Inferior parietal cortex (tissue), 1 donor: ENCODE data around the gene NPTX1.

Experiments used
- DNase-seq: peaks from one replicate; pipeline ENCODE4 v3.0.0-alpha.2; 2016; ENCODE audit errors: extremely low spot score

Gene NPTX1

DNA sequence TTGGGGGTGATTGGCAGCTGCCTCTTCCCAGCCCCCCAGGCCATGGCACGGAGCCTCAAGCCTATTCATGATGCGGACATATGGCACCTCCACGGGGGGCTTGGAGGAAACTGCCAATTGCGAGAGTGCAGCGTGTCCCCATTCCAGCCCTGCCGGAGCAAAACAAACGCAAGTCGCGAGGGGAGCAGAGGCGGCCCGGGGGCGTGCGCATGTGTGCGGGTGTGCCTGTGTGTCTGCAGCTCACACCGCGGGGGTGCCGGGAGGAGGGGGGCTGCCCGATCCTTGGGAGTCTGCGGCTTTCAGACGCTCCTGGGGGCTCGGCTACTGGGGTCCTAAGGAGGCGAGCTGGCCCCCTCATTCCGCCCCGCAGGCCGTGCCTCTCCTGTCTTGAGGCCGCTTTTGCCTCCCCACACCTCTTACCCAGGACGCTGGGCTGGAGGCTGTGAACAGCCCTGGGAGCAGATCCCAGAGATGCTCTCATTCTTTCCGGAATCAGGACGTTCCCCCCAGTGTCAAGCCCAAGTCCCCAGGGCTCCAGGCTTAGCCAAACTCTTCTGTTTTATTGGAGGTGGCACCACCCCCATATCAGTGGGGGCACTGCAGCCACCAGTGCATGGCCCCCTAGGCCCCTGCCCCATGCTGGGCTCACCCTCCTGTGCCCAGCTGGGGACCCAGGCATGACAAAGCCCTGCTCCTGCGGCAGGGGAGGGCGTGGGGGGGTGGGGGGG is 32.3 kb downstream of the NPTX1 start:
- no peak for DNase-seq

DNA sequence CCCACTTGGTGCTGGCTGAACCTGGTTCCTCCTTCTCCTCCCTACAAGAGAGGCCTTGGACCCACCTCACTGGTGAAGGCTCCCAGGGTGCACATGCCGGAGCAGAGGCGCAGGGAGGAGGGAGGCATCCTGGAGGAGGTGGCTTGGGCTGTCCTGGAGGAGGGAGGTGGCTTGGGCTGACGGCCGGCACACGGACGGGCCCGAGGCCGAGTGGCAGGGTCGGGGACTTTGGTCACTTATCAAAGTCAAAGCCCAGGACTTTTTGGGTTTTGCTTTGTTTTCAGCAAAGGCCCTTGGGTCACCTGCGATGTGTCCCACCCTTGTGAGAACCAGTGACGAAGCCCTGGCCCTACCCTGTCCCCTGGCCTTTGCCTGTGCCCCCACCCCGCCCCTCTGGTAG is 32.9 kb downstream of the NPTX1 start:
- DNase-seq, result no peak

DNA sequence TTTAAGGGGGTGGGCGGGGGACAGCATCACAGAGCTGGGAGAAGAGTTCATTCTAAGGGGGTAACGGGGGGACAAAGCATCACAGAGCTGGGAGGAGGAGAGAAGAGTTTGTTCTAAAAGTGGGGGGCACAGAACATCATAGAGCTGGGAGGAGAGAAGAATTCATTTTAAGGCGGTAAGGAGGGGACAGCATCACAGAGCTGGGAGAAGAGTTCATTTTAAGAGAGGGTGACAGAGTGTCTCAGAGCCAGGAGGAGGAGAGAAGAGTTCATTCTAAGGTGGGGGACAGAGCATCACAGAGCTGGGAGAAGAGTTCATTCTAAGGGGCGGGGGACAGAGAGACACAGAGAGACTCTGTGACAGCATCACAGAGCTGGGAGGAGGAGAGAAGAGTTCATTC is 33.6 kb downstream of the NPTX1 start:
- no peak for DNase-seq

DNA sequence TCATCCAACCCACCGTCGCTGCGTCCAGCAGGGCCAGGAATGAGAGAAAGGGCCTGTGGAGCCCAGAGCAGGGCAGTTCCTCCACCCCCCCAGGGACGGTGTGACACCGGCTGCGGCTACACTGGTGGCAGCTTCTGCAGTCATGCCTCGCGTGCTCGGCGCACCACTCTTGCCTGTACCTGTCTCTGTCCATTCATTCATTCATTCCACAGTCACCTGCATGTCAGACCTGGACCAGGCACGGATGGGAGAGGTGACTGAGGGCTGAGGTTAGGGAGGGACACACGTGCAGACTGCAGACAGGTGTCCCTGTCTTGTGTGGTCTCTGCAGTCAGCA is 34.1 kb downstream of the NPTX1 start:
- DNase-seq, result no peak

DNA sequence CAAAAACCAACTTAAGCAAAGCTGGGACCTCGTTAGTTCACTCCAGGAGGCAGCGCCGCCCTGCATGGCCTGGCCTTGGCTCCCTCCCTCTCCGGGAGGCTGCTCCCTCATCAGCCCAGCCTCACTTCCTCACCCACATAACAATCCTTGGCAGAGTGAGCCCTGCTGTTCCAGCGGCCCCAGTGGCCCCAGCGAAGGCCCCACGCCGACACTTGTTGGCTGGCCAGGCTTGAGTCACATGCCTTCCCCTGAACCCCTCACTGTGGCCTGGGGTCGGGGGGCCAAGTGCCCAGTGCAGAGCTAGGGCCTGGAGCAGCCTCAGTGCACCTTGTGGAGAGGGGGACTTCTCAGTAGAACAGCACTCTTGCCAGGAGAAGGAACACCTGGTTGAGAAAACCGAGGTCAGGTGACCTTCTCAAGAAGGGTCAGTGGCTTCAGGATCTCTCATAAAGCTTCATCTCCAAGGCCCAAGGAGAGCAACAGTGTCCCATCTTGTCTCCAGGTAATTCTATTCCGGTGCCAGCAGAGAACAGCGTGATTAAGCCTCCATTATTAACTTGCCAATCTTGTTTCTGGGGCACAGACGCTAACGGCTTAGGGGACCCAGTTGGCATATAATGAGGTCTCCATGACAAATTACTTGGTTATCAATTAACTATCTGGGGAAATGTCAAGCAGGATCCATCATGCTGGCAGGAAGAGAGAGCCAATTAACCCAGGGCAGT is 34.6 kb downstream of the NPTX1 start:
- no peak for DNase-seq

DNA sequence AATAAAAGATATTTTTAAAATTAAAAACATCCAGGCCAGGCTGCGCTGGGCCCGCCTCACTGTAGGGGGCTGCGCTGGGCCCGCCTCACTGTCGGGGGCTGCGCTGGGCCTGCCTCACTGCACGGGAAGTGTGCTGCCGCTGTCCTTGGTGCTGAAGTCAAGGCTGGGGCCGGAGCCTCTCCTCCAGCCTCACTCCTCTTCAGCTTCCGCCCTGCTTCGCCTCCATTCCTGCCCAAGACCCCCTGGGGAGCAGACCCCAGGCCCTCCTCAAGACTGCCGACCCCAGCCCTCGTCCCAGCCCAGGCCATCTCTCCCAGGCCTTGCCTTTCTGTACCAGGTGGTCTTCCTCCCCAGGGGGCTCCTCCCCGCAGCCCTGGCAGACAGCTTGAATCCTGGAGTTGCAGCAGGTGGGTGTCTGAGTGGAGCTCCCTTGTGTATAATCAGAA is 35.3 kb downstream of the NPTX1 start:
- no peak for DNase-seq

DNA sequence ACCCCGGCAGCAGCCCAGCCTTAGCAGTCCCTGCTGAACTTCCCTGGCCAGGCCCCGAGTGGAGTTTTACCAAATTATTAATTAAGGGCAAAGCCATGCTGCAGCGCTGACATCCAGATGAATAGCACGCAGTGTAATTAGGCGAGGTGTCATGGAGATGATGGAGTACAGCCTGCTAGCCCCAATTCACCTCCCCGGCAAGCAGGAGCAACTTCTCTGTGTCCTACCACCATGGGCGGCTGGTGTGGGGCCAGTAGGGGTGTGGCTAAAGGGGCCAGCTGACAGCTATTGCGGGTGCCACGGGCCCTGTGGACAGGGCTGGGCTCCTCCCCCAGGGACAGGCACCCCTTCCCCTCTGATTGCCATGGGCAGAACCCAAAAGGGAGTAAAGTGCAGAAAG is 36.9 kb downstream of the NPTX1 start:
- DNase-seq, result no peak

DNA sequence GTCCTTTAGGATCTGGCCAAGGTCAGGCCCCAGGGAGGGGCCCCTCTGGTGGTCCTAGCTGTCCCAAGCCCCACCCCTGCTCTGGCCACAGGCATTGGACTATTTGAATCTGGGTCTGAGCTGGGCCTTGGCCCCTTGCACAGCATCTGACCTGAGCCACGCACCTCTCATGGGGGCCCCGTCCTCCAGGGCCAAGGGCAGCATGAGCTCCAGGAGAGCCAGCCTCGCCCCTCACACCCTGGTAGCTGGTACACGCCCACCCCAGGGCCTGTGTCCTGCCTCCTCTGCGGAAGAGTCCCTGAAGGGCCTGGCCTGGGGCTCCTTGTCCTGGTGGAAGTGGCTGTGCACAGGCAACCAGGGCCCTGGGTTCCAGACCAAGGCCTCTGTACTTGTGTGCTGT is 37.6 kb downstream of the NPTX1 start:
- DNase-seq, result no peak

DNA sequence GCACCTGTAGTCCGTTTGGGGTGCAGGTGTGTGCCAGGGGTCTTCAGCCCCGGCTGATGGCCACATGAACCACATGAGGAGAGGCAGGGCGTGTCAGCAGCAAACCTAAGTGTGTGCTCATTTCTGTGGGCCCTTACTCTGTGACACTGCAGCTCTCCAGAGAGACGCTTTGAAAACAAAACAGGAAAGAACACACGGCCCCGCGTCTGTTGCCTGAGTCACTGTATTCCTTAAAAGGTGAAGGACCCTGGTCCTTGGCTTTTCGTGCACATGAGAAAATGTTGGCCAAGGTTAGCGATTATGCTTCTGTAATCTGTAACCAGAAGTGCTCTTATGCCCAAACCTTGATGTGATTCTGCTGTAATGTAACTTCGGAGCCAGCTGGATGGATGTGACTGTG is 38.9 kb downstream of the NPTX1 start:
- no peak for DNase-seq

DNA sequence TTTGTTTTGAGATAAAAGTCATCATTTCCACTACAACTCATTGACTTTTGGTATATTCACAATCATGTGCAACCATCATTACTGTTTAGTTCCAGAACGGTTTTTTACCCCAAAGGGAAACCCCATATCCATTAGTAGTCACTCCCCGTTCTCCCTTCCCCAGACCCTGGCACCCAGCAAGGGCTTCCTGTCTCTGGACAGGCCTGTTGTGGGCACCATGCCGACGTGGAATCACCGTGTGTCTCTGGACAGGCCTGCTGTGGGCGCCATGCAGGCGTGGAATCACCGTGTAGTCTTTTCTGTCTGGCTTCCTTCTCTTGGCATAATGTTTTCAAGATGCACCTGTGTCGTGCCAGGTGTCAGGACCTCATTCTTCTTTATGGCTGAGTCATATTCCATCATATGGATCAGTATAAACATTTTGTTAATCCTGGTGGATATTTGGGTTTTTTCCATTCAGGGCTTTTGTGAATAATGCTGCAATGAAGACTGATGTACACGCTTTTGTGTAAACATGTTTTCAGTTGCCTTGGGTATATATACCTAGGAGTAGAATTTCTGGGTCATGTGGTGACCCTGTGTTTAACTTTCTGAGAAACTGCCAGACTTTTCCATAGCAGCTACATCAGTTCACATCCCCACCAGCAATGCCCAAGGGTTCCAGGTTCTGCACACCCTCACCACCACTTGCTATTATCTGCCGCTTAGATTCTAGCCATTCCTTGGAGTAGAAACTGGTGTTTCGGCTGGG is 42.3 kb downstream of the NPTX1 start:
- DNase-seq, result no peak

DNA sequence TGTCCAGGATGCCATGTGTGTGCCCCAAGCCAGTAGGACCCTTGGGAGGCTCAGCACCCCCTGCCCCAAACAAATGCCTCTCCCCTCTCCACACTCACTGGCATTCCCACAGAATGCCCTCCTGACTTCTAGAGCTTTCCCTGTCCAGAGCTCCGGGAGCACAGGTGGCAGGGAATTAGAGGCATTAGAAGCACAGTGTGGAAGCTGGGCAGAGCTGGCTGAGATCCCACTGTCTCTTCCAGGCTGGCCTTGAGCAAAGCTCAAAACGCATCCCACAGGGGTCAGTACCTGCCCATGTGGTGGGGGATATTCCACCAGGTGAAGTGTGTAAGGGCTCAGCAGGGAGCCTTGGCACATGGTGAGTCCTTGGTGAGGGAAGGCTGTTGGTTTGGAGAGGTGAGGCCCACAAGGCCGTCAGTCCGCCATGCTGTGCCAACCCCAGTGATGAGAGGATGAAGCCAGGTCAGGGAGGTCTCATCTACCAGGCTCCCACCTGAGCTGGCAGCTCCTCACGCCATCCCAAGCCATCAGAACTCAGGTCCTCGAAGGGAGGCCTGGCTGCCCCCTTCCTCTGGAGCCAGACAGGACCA is 43.4 kb downstream of the NPTX1 start:
- no peak for DNase-seq

DNA sequence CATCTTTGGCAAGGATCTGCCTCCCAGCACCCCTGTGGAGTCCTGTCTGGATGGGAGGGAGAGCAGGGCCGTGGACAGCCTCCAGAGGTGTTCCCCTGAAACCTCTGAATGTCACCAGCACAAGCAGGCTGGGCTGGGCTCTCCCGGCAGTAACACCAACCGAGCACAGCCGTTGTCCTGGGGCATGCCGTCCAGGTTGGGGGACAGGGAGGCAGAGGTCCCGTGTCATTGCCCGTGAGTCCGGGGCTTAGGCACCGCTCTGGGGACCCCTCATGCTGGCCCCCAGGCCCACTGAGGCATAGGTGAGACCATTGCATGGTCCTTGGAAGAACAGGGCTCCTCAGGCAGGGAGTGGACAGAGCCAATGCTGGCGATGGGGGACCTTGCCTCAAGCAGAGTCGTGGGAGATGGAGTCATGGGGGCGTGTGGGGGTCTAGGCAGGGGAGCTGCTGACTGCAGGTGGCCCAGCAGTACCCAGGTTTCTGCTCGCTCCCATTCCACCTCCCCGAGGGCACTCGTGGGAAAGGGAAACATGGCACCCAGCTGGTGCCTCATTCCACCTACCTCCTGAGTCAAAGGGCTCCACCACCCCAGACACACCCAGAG is 44.0 kb downstream of the NPTX1 start:
- DNase-seq, result no peak

DNA sequence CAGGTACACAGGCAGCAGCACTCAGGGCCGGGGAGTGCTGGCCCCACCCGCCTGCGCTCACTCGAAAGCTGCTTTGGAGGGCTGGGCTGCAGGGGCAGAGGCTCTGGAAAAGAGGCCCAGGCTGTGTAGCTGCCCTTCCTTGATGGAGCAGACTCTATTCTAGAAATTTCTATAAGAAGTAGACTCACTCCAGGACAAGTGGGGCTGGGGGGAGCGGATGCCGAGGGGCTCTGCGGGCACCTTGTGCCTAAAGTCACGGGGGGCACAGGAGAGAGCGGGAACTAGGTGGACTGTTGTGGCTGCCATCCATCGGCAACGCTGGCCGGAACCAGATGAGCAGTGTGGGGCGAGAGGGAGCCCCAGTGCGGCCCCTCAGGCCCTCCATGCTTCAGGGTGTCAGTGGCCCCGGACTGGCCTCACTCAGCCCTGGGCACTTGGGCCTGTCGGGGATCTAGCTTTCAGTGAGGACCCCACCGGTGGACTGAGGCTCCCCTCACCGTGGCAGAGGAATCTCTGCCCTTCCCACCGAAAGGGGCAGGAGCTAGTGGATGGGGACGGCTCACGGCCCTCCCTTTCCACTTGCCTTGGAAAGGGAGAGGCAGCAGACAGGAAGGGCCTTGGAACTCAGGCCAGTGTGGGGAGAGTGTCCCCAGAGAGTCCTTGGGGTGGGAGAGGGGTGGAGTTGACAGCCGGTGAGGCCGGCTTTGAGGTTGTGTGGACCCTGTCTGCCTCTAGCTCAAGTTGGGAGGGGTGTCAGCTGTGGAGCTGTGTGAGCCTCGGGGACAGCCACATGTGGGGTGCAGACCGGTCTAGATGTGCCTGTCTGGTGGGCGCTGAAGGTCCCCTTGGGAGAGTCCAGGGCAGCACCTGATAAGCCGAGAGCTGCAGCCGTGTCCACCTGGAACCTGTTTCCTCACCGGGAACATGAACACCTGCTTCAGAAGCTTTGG is 44.9 kb downstream of the NPTX1 start:
- DNase-seq, result no peak

DNA sequence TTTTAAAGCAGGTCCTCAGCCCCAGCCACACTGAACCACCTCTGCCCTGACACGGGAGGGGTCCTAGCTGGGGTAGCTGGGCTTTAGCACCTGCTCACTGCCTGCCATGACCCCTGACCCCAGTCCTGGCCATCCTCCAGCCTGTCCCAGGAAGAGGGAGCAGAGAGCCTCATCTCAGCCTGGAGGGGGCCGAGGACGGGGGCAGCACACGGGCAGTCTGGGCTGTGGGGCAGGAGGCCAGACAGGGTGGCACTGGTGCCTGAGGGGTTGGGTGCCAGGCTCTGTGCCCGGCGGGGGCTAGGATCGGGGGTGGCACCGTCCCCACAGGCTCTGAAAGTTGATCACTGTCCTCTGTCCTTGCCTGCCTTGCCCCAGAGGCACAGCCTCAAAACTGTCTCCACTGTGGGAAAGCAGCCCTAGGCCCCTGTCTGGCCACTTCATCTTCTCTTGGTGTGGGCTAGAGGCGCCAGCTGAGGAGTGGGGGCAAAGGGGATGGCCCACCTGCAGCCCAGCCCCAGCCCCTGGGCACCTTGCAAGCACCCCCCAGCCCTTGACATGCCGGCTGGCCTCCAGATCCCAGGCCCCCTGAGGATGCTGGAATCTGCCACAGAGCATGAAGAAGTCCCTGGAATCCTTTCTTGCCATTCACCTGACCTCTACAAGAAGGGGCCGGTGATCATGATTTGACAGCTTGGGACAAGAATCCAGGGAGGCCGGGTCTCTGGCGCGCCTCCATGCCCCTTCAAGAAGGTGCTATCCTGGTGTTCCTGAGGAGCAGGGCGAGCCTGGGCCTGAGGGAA is 45.8 kb downstream of the NPTX1 start:
- no peak for DNase-seq

DNA sequence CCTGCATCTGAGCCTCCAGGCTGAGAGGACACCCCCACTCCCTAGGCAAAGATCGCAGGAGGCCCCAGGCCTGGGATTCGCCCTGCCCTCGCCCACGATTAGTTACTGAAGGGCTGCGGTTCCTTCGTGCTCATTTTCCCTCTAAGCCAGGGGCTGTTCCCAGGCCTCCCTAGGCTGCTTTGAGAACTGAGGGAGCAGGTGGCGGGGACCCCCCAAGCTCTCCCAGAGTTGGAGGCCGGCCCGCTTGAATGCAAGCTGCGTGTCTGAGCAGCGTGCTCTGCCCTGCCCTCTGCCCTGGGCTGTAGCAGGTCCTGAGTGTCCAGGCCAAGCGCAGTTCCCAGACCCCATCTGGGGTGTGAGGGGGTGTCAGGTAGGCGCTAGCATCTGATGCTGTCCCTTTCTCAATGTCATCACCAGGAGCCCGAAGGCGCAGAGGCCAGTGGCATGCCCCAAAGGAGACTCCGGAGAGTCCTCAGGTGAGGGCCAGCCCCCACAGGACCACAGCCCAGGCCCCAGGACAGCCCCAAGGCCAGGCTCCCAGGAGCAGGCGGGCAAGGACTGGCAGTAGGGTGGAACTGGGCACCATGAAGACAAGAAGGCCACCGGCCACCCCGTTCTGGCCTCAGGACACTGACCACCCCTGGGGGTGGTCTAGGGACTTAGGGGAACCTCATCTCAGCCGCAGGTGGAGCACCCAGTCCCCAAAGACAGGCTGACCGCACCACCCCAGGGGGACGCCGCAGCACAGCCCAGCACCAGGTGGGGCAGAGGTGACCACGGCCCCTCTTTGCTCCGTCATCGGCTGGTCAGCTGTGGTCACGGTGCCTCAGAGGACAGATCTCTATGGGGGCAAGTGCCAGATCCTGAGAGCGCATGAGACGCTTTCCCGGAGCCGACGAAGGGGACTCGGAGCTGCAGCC is 46.8 kb downstream of the NPTX1 start:
- DNase-seq, result no peak

DNA sequence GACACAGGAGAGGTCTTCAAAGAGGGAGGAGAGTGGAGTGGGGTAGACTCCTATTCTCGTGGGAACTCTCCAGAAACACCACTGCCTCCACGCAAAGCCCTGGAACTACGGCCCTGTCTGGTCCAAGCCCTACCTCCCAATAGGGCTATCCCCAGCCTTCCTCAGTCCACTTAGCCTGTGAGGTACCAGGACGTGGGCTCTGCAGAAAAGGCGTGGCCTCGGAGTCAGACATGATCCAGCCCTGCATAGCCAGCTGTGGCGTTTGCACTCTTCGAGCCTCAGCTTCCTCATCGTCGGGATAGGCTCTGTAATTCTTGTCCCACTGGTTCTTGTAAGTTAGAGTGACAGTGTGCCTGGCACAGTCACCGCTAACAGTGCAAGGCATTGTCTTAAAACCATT is 47.6 kb downstream of the NPTX1 start:
- no peak for DNase-seq

DNA sequence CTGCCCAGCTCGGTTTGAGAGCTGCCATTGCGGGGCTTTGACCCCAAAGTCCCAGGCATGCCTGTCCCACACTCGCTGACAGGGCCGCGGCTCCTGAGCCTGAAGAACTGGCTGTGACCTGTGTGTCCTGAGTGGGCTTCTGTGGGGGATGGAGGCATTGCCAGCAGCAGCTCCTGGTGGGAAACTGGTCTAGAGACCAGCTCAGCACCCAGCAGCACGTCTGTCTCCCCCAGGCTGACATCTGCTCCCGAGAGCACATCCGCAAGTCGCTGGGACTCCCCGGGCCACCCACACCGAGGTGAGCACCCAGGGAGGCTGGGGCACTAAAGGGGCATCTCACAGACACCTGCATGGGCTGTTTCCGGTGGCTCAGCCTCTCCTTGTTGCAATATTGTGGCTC is 48.0 kb downstream of the NPTX1 start:
- DNase-seq, result no peak

DNA sequence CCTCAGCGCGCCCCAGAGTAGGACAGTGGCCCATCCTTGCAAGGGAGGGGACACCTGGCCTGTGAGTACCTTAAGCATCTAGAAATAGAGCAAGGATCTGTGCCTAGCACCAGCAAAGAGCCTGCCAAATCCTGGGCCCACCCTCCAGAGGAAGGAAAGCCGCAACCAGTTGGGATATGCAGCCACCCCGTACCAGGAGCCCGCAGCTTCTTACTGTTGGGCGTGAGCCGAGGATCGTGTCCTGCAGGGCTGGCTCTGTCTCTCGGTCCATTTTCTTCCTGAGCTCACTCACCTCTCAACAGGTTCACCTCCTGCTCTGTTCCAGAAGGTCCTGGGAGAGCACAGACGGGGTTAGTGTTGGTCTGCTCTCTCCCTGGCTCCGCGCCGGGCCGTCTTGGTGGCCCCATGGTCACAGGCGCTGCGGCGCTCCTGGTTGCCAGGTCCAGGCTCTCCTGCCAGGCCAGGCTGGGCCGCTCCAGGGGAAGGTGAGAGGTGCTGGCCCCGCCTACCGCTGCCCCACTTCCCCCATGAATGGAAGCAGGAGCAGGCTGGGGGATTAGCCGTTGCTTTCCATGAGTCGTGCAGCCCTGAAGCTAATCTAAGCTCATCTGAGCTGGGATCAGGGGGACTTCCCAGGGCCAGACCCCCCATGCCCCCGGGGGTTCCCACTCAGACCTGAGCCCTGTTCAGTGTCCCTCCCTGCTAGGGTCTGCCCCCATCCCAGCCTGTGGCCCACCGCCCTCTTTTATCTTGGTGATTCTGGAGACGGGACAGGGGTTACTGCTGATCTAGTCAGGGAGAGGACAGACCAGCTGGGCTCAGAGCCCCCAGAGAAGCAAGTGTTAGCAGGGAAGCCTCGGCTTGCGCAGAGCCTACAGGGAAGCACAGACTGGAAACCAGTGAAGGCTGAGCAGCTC is 48.8 kb downstream of the NPTX1 start:
- no peak for DNase-seq
